Left cardiac atrium (tissue), 4 donors: ENCODE data around the gene NEK4. TPM values are rescaled to one million over a fixed set of nuclear protein-coding genes. Genes with fewer than 3 reads are reported as not detected.
"Not testable (repeated sequence)": the region's sequence is repeated elsewhere in the genome, so short reads cannot be mapped to it uniquely, and the experiment has no call there.

Experiments used
- ATAC-seq, 2 donors: fragments of 200-7000 bp; cut with Tn5 transposase; one replicate each; pipeline ENCODE4 v1.9.1; 2020; ENCODE audit warnings: mild to moderate bottlenecking in 2 of 2, moderate library complexity in 2 of 2
- DNase-seq: peaks from one replicate; pipeline ENCODE4 v3.0.0-alpha.2; 2020
- intact Hi-C, 2 donors: fragments of 100-400 bp; cut with DNase I; formaldehyde crosslinking; loops; one replicate each; pipeline versions ENCODE4 v1.14.1 to v1.15.1; 2022 to 2023
- total RNA-seq, 2 donors: library from RNA; stranded (reverse); fragmentation: NEBNext Ultra II Directional; extraction: Animal tissue kit (Norgen Biotek cat#: 25700); gene quantifications; one replicate each; pipeline ENCODE4 v1.2.1, GENCODE V29; 2021
- donor health status: DM: no; HTN: yes; CAD: no.
- donor health status: DM: no; HTN: yes; CAD: no; lungs with severe emphysema.
- donor health status: DM: yes; HTN: yes; CAD: no.
- donor health status: Dilated cardiomyopathy.

Gene NEK4
- total RNA-seq, 2 donors from 2014 or later, result 14.8 to 16.9 TPM

- intact Hi-C loops, result no loop called here
- ATAC-seq, result no peak
These were observed 11.9 kb upstream of the NEK4 start for GRCh38 chr3:52782412-52783210.

GRCh38 chr3:52781741-52782140 lies 11.0 kb upstream of the NEK4 start:
- no peak for ATAC-seq
- intact Hi-C loops, result no loop called here
- no peak for DNase-seq

More at GRCh38 chr3:52782412-52783210, 11.9 kb upstream of the NEK4 start:
- DNase-seq, result no peak

GRCh38 chr3:52779837-52780585 lies 9.3 kb upstream of the NEK4 start:
- no peak for ATAC-seq
- DNase-seq, result no peak
- intact Hi-C loops, result no loop called here

GRCh38 chr3:52779011-52779836 lies 8.5 kb upstream of the NEK4 start:
- DNase-seq, result no peak
- ATAC-seq, result no peak
- intact Hi-C loops, result no loop called here

- intact Hi-C loops, result no loop called here
- ATAC-seq, result no peak
- peak; percentile 8 for DNase-seq
These were observed 7.4 kb upstream of the NEK4 start for GRCh38 chr3:52777959-52778805.

GRCh38 chr3:52777127-52777958 lies 6.6 kb upstream of the NEK4 start, which contains the start of gene ITIH1:
Gene ITIH1 (plus strand): TSS chr3:52777599. CDS start chr3:52777616, 17 bp downstream.
- no peak for ATAC-seq
- DNase-seq, result no peak
- intact Hi-C loops, result no loop called here

- ATAC-seq, intact Hi-C loops, DNase-seq: not testable (repeated sequence)
These were observed 5.7 kb upstream of the NEK4 start for GRCh38 chr3:52776486-52776885.

GRCh38 chr3:52775877-52776276 lies 5.1 kb upstream of the NEK4 start:
- DNase-seq (no peak), ATAC-seq (no peak)
- intact Hi-C loops, result no loop called here

GRCh38 chr3:52774901-52775864 lies 4.4 kb upstream of the NEK4 start:
- ATAC-seq, result no peak

GRCh38 chr3:52774066-52774713 lies 3.5 kb upstream of the NEK4 start:
- DNase-seq, result no peak
- intact Hi-C loops, result loop anchor here in 1 of 2 donors (5.0 kb wide), 1 partner anchor 58 kb away; the partner anchor contains the start of gene ITIH4

More at GRCh38 chr3:52774901-52775864, 4.4 kb upstream of the NEK4 start:
- intact Hi-C loops, result loop anchor here in 1 of 2 donors (5.0 kb wide), 1 partner anchor 57 kb away; the partner anchor contains the start of gene ITIH4
- DNase-seq, result no peak

GRCh38 chr3:52773361-52774065 lies 2.8 kb upstream of the NEK4 start:
- intact Hi-C loops, result loop anchor here in 1 of 2 donors (5.0 kb wide), 1 partner anchor 59 kb away; the partner anchor contains the start of gene ITIH4
- ATAC-seq (no peak), DNase-seq (no peak)

More at GRCh38 chr3:52774066-52774713, 3.5 kb upstream of the NEK4 start:
- ATAC-seq, result no peak

GRCh38 chr3:52771702-52772101 lies 962 bp upstream of the NEK4 start:
- ATAC-seq, result no peak
- intact Hi-C loops, result loop anchor here in 1 of 2 donors (5.0 kb wide), 1 partner anchor 61 kb away; the partner anchor contains the start of gene ITIH4
- no peak for DNase-seq

- no peak for DNase-seq
- intact Hi-C loops, result loop anchor here in 1 of 2 donors (5.0 kb wide), 1 partner anchor 61 kb away; the partner anchor contains the start of gene ITIH4
- peak in 1 of 2 donors; percentile 15 for ATAC-seq
These were observed 568 bp upstream of the NEK4 start for GRCh38 chr3:52771334-52771681.

- intact Hi-C loops, result loop anchor here in 1 of 2 donors (5.0 kb wide), 1 partner anchor 62 kb away; the partner anchor contains the start of gene ITIH4
- ATAC-seq (no peak), DNase-seq (no peak)
These were observed 819 bp downstream of the NEK4 start for GRCh38 chr3:52769786-52770455.
